HUES64 (cell line): ENCODE results near the gene THAP9. TPM values are rescaled to one million over a fixed set of nuclear protein-coding genes. Genes with fewer than 3 reads are reported as not detected.
A peak's percentile ranks its signal among the peaks of the same experiment; 100 is the strongest.
"Not testable (repeated sequence)": the region's sequence is repeated elsewhere in the genome, so short reads cannot be mapped to it uniquely, and the experiment has no call there.

Experiments used
- H3K27ac ChIP-seq: 2 replicates; pipeline ENCODE4 v1.7.0; 2013; ENCODE audit warnings: low read depth, low read length, inconsistent platforms
- H3K27me3 ChIP-seq: 2 replicates; pipeline ENCODE4 v1.6.1; 2013; ENCODE audit warnings: mild to moderate bottlenecking, low read length; ENCODE audit not compliant: insufficient read depth
- H3K36me3 ChIP-seq: 2 replicates; pipeline ENCODE4 v1.6.1; 2013; ENCODE audit warnings: mild to moderate bottlenecking, low read length; ENCODE audit not compliant: insufficient read depth
- H3K4me1 ChIP-seq: 2 replicates; pipeline ENCODE4 v1.6.1; 2013; ENCODE audit warnings: mild to moderate bottlenecking, low read length, moderate library complexity; ENCODE audit not compliant: insufficient read depth
- H3K4me3 ChIP-seq: 2 replicates; pipeline ENCODE4 v1.5.1; 2013; ENCODE audit warnings: mild to moderate bottlenecking, low read length, moderate library complexity
- H3K9ac ChIP-seq: 2 replicates; pipeline ENCODE4 v1.6.1; 2013; ENCODE audit warnings: mild to moderate bottlenecking, low read depth, low read length
- H3K9me3 ChIP-seq: 2 replicates; pipeline ENCODE4 v1.6.1; 2013; ENCODE audit warnings: low read depth, low read length; ENCODE audit not compliant: insufficient read depth
- WGBS: fragments of 150-250, 120-280 bp; methylation state at CpG from one replicate; pipeline ENCODE4 v1.1.7; 2013; ENCODE audit warnings: missing lambda C conversion rate; 5-methylcytosine and 5-hydroxymethylcytosine counted together
- polyA plus RNA-seq, 2 experiments: library from polyadenylated mRNA; stranded (reverse); fragments of 50-300 nt; gene quantifications; one replicate each; pipeline ENCODE4 v1.2.3, GENCODE V29; 2013

The THAP9 gene
- 12.6 TPM for polyA plus RNA-seq (2013, experiment 1 of 2)
- polyA plus RNA-seq (2013, experiment 2 of 2), result 12.2 TPM

DNA sequence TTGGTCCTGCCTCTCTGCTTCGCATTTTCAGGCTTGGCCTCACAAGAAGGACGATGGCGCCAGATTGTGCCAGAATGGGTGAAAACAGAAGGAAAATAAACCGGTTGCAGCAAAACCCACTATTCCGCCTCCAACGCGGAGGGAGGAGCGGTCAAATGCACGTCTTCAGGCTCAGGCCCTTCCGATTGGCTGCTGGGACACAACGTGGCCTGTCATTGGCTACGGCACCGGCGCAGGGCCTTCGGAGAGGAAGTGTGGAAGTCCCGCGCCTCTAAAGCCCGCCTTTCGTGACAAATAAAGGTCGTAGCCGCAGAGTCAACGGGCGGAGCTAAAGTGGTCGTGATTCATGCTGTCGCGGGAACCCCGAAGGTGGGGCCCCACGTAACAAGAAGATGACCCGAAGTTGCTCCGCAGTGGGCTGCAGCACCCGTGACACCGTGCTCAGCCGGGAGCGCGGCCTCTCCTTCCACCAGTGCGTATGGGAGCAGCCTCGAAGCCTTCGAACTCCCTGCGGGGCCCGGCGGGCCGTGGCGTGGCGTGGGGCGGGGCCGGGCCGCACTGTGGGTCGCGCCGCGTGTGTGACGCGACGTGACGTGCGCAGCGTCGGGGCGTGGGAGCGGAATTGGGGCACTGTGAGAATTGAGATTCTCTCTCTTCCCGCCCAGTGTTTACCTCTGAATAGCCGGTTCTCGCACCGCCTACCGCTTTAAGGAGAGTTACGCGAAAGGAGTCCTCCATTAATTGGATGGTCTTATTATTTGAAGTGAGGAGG is at the start of gene THAP9:
Gene THAP9 (plus strand): TSS at position 325 of the 772 bp plus-strand sequence. CDS start 68 bp downstream, at position 393.
- WGBS, result under 1% methylated on average over 67 of the region's 67 CpGs
- H3K9me3 ChIP-seq, result no peaks in the 10 kb centered on the region

GRCh38 chr4:82851318-82851717 is 49.2 kb upstream of the THAP9 start:
- no peak overlapping the region for H3K4me3 ChIP-seq
- H3K27ac ChIP-seq, result no peak overlapping the region
- WGBS, result 98% methylated on average over 2 of the region's 2 CpGs
- H3K4me1 ChIP-seq, result no peaks in the 10 kb centered on the region
- H3K9me3 ChIP-seq, result no peaks in the 10 kb centered on the region
- peaks cover 97% of the 10 kb centered on the region for H3K36me3 ChIP-seq
- H3K9ac ChIP-seq, result no peak overlapping the region
- H3K27me3 ChIP-seq, result no peaks in the 10 kb centered on the region

More for the DNA sequence above, at the start of gene THAP9:
- Histone ChIP-seq H3K36me3 (peaks cover 52% of the 10 kb centered on the region), H3K9ac (peak within 1 kb of the TSS; percentile 94), H3K4me3 (peak within 1 kb of the TSS; percentile 93), H3K27ac (peak within 1 kb of the TSS; percentile 98), H3K4me1 (peaks cover 7% of the 10 kb centered on the region; the same call in 1 of the 2 replicates), H3K27me3 (no peaks in the 10 kb centered on the region)

GRCh38 chr4:82851885-82852750 is 48.4 kb upstream of the THAP9 start:
- Histone ChIP-seq H3K9ac (no peak overlapping the region), H3K27me3 (no peaks in the 10 kb centered on the region), H3K4me1 (no peaks in the 10 kb centered on the region), H3K36me3 (peaks cover 98% of the 10 kb centered on the region), H3K27ac (no peak overlapping the region), H3K4me3 (no peak overlapping the region), H3K9me3 (no peaks in the 10 kb centered on the region)
- 93% methylated on average over 1 of the region's 1 CpG for WGBS

DNA sequence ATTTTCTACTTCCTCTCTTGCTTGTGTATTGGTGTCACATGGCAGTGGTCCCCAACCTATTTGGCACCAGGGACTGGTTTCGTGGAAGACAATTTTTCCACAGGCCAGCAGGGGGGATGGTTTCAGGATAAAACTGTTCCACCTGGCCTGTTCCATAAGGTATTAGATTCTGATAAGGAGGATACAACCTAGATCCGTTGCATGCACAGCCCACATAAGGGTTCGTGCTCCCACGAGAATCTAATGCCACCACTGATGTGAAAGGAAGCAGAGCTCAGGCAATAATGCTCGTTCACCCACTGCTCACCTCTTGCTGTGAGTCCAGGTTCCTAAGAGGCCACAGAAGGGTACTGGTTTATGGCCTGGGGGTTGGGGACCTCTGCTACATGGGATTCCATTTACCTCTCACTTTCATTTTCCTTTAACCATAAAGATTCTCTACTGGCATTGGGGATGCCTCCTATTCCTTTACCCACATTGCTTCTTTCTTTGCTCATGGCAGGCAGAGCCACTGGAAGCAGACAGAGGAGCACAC is 47.7 kb upstream of the THAP9 start:
- peaks cover 98% of the 10 kb centered on the region for H3K36me3 ChIP-seq
- WGBS, result 75% methylated on average over 5 of the region's 5 CpGs
- H3K4me1 ChIP-seq, result no peaks in the 10 kb centered on the region

DNA sequence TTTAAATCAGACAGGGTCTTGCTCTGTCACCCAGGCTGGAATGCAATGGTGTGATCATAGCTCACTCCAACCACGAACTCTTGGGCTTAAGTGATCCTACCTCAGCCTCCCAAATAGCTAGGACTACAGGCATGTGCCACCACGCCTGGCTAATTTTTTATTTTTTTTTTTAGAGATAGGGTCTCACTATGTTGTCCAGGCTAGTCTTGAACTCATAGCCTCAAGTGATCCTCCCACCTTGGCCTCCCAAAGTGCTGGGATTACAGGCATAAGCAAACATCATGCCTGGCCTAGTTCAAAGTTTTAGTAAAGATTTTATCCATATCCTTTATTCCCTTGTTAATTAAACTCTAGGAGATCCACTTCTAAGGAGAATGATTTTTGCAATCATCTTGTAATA is 40.0 kb upstream of the THAP9 start:
- 96% methylated on average over 2 of the region's 2 CpGs for WGBS
- peaks cover 81% of the 10 kb centered on the region for H3K36me3 ChIP-seq
- not testable (repeated sequence) for H3K9me3 ChIP-seq, H3K4me3 ChIP-seq, H3K4me1 ChIP-seq, H3K27ac ChIP-seq, H3K9ac ChIP-seq, H3K27me3 ChIP-seq

More for the DNA sequence above, 47.7 kb upstream of the THAP9 start:
- H3K9me3 ChIP-seq, result no peaks in the 10 kb centered on the region
- H3K27ac ChIP-seq, result no peak overlapping the region
- H3K4me3 ChIP-seq, result no peak overlapping the region
- no peak overlapping the region for H3K9ac ChIP-seq
- H3K27me3 ChIP-seq, result no peaks in the 10 kb centered on the region

GRCh38 chr4:82861529-82861928 is 39.0 kb upstream of the THAP9 start:
- Histone ChIP-seq H3K27me3 (no peaks in the 10 kb centered on the region), H3K36me3 (peaks cover 82% of the 10 kb centered on the region), H3K4me1 (no peaks in the 10 kb centered on the region), H3K9me3 (no peaks in the 10 kb centered on the region), H3K27ac (no peak overlapping the region), H3K4me3 (no peak overlapping the region), H3K9ac (no peak overlapping the region)

DNA sequence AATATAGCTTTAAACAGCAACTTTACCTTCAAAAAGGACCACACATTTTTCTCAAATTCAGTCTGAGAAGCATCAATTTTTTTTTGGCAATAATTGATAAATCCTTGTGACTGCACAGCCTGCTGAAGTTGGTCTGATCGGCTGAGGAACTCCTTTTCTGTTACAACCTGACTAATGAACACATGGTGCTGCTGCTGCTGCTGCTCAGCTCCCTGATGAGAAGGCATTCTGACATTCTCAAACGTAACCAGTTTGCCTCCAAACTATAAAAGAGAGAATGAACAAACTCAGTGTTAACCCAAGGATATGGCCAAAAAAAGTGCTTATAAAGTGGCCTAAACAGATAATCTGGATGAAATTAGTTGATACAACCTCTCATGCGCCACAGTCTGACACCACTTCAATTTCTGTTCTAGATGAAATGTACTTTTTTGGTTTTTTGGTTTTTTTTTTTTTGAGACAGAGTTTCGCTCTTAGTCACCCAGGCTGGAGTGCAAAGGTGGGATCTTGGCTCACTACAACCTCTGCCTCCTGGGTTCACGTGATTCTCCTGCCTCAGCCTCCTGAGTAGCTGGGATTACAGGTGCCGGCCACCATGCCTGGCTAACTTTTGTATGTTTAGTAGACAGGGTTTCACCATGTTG is 36.1 kb upstream of the THAP9 start:
- Histone ChIP-seq H3K9ac (no peak overlapping the region), H3K27me3 (no peaks in the 10 kb centered on the region), H3K4me3 (no peak overlapping the region), H3K36me3 (peaks cover 91% of the 10 kb centered on the region), H3K27ac (no peak overlapping the region), H3K4me1 (no peaks in the 10 kb centered on the region), H3K9me3 (no peaks in the 10 kb centered on the region)
- 95% methylated on average over 6 of the region's 6 CpGs for WGBS

DNA sequence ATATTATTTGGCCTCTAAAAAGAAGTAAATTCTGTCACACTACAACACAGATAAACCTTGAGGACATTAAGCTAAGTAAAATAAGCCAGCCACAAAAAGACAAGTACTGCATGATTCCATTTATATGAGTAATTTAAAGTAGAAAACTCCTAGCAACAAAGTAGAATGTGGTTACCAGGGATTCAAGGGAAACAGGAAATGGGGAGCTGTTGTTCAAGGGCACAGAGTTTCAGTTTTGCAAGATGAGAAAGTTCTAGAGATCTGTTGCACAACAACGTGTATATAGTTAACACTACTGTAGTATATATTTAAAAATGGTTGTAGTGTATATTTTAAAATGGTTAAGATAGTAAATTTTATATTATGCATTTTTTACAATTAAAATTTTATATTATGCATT is 34.9 kb upstream of the THAP9 start:
- no CpG with 5 or more reads among the region's 1 CpG for WGBS
- no peak overlapping the region for H3K27ac ChIP-seq

DNA sequence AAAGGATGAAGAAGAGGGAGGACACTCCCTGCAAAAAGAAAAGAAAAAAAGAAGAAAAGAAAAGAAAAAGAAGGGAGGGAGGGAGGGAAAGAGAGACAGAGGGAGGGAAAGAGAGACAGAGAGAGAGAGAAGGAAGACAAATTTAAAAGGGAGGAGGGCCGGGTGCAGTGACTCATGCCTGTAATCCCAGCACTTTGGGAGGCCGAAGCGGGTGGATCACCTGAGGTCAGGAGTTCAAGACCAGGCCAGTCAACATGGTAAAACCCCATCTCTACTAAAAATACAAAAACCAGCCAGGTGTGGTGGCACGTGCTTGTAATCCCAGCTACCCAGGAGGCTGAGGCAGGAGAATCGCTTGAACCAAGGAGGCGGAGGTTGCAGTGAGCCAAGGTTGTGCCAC is 34.5 kb upstream of the THAP9 start:
- not testable (repeated sequence) for H3K9me3 ChIP-seq, H3K9ac ChIP-seq, H3K4me3 ChIP-seq, H3K27ac ChIP-seq, H3K4me1 ChIP-seq, H3K27me3 ChIP-seq
- WGBS, result 93% methylated on average over 6 of the region's 6 CpGs
- H3K36me3 ChIP-seq, result peaks cover 95% of the 10 kb centered on the region

More for the DNA sequence above, 34.9 kb upstream of the THAP9 start:
- Histone ChIP-seq H3K4me1 (no peaks in the 10 kb centered on the region), H3K9ac (no peak overlapping the region), H3K9me3 (no peaks in the 10 kb centered on the region), H3K36me3 (peaks cover 95% of the 10 kb centered on the region), H3K4me3 (no peak overlapping the region), H3K27me3 (no peaks in the 10 kb centered on the region)

DNA sequence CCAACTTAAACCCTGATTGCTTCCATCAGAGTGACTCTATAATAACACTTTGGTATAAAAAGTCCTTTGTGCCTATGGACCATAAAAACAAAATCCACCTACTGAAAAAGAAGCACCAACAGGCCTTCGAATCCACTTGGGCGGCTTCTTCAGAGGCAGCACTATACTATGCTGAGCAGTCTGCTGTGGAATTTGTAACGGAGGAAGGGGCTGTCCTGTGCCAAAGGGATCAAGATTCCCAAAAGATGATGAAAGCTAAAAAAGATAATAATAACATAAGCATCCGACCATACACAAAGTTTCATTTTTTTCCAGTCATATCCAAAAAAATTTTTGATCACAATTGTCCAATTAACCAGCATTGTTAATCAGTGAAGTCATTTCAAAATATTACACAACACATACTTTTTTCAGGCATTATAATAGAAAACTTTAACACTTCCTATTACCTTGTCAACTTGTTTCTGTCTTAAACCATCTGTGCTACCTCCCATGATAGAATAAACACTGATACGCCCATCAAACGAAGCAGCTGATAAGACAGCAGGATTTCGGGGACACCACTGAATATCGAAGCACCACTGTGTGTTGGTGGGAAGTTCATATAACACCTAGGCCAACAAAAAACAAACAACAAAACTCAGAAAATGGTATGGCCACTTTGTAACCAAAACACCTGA is 33.7 kb upstream of the THAP9 start:
- Histone ChIP-seq H3K9me3 (no peaks in the 10 kb centered on the region), H3K9ac (no peak overlapping the region), H3K4me1 (no peaks in the 10 kb centered on the region), H3K4me3 (no peak overlapping the region), H3K27ac (no peak overlapping the region), H3K36me3 (peaks cover 97% of the 10 kb centered on the region), H3K27me3 (no peaks in the 10 kb centered on the region)
- 98% methylated on average over 7 of the region's 8 CpGs for WGBS
